CD4-positive, alpha-beta T cell (primary cell): Measurements from ENCODE around the gene ZNF488. TPM values are rescaled to one million over a fixed set of nuclear protein-coding genes. Genes with fewer than 3 reads are reported as not detected.

ENCODE experiments used
- ATAC-seq: fragments of 200-7000 bp; cut with Tn5 transposase; one replicate; pipeline ENCODE4 v1.10.0; 2022; ENCODE audit warnings: mild to moderate bottlenecking; ENCODE audit not compliant: poor library complexity
- CTCF ChIA-PET: fragments of 350-600 bp; sonication (Branson Sonifier 250); formaldehyde crosslinking; loops from one replicate; lab custom pipeline; 2021; ENCODE audit warnings: antibody characterized with exemption, inconsistent platforms; lab: Charles Lee
- POLR2A ChIA-PET: fragments of 350-600 bp; sonication (Branson Sonifier 250); formaldehyde crosslinking; loops from one replicate; lab custom pipeline; 2021; ENCODE audit warnings: antibody characterized with exemption, inconsistent platforms; lab: Charles Lee
- DNase-seq, 14 experiments: peaks; one replicate each; pipeline ENCODE4 v3.0.0-alpha.2; 2013 to 2020; ENCODE audit warnings: mixed read lengths in 2 of 14
- H3K27ac ChIP-seq, 2 donors: one replicate each; pipeline versions ENCODE4 v1.5.1 to v1.7.0; 2013; ENCODE audit warnings: low read length in 2 of 2, low read depth in 1 of 2, mild to moderate bottlenecking in 1 of 2
- H3K27me3 ChIP-seq, 2 experiments: 1 replicate in 1 of 2; 2 replicates in 1 of 2; pipeline versions ENCODE4 v1.6.1 to v1.7.0; 2013; ENCODE audit warnings: low read length in 2 of 2, control low read depth in 1 of 2, mild to moderate bottlenecking in 1 of 2, moderate library complexity in 1 of 2; ENCODE audit not compliant: insufficient read depth in 2 of 2, control insufficient read depth in 1 of 2
- H3K36me3 ChIP-seq: one replicate; pipeline ENCODE4 v1.6.1; 2013; ENCODE audit warnings: low read length, control low read depth; ENCODE audit not compliant: insufficient read depth
- H3K4me1 ChIP-seq: one replicate; pipeline ENCODE4 v1.6.1; 2013; ENCODE audit warnings: low read length, control low read depth; ENCODE audit not compliant: insufficient read depth
- H3K4me3 ChIP-seq: one replicate; pipeline ENCODE4 v1.5.1; 2013; ENCODE audit warnings: mild to moderate bottlenecking, low read length, moderate library complexity
- H3K9me3 ChIP-seq, 2 experiments: 1 replicate in 1 of 2; 2 replicates in 1 of 2; pipeline versions ENCODE4 v1.6.1 to v1.7.0; 2013; ENCODE audit warnings: low read length in 2 of 2, mild to moderate bottlenecking in 2 of 2, control low read depth in 1 of 2, moderate library complexity in 1 of 2; ENCODE audit not compliant: control insufficient read depth in 1 of 2, insufficient read depth in 1 of 2
- H3K27ac Mint-ChIP-seq: one replicate; pipeline ENCODE4 v1.8.0; 2020; ENCODE audit warnings: mixed read lengths
- H3K27me3 Mint-ChIP-seq: one replicate; pipeline ENCODE4 v1.8.0; 2021; ENCODE audit warnings: mixed read lengths
- H3K36me3 Mint-ChIP-seq: one replicate; pipeline ENCODE4 v1.8.0; 2021; ENCODE audit warnings: low read depth, mixed read lengths
- H3K4me1 Mint-ChIP-seq: one replicate; pipeline ENCODE4 v1.8.0; 2021; ENCODE audit warnings: low read depth, mixed read lengths
- H3K4me3 Mint-ChIP-seq: one replicate; pipeline ENCODE4 v1.8.0; 2020; ENCODE audit warnings: mild to moderate bottlenecking, mixed read lengths
- H3K9me3 Mint-ChIP-seq: one replicate; pipeline ENCODE4 v1.8.0; 2020; ENCODE audit warnings: mixed read lengths
- intact Hi-C, 2 experiments: fragments of 100-400 bp; cut with DNase I in 1 of 2; cut with micrococcal nuclease in 1 of 2; formaldehyde crosslinking; loops; one replicate each; pipeline versions ENCODE4 v1.15.1 to v1.9.0; 2023 to 2025; cut with DNase I, micrococcal nuclease
- total RNA-seq, 174 experiments: library from RNA in 2 of 174; stranded (reverse) in 2 of 174; gene quantifications; one replicate each; pipeline ENCODE4 v1.2.3 and lab custom pipeline; 2021 to 2026
- TF ChIP-seq, protein P1 (sequence below): fragments of 200-600 bp; IDR thresholded peaks from one replicate; pipeline ENCODE4 v1.8.0; 2022; ENCODE audit warnings: antibody characterized with exemption, mild to moderate bottlenecking

ZNF488 gene
- total RNA-seq, 2 experiments from 2014 or later: not detected

DNA sequence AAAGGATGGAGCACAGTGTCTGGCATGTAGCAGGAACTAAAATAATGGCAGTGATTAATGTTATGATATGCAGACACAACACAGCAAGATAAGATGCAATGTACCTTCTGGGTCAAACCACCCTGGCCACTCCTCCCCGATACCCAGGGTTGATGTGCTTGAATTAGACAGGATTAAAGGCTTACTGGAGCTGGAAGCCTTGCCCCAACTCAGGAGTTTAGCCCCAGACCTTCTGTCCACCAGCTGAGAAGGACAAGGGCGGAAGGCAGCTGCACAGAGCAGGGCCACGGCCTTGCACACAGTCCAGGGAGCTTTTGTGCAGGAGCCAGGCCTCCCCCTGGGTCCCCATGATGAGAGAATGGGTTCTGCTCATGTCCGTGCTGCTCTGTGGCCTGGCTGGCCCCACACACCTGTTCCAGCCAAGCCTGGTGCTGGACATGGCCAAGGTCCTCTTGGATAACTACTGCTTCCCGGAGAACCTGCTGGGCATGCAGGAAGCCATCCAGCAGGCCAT lies 35.9 kb downstream of the ZNF488 start, which contains the start of gene RBP3:
RBP3 (plus strand) TSS at position 226 of the 514 bp plus-strand sequence; CDS start at position 348, 122 bp downstream.
- no peaks in the 10 kb centered on the region for H3K36me3 Mint-ChIP-seq
- no peak within 1 kb of the TSS for H3K4me3 ChIP-seq
- H3K9me3 Mint-ChIP-seq: no peaks in the 10 kb centered on the region
- H3K9me3 ChIP-seq: no peaks in the 10 kb centered on the region
- ATAC-seq: no peak
- no peaks in the 10 kb centered on the region for H3K27me3 Mint-ChIP-seq
- no peak within 1 kb of the TSS for H3K27ac ChIP-seq
- H3K36me3 ChIP-seq: no peaks in the 10 kb centered on the region
- TF ChIP-seq, protein P1, sequence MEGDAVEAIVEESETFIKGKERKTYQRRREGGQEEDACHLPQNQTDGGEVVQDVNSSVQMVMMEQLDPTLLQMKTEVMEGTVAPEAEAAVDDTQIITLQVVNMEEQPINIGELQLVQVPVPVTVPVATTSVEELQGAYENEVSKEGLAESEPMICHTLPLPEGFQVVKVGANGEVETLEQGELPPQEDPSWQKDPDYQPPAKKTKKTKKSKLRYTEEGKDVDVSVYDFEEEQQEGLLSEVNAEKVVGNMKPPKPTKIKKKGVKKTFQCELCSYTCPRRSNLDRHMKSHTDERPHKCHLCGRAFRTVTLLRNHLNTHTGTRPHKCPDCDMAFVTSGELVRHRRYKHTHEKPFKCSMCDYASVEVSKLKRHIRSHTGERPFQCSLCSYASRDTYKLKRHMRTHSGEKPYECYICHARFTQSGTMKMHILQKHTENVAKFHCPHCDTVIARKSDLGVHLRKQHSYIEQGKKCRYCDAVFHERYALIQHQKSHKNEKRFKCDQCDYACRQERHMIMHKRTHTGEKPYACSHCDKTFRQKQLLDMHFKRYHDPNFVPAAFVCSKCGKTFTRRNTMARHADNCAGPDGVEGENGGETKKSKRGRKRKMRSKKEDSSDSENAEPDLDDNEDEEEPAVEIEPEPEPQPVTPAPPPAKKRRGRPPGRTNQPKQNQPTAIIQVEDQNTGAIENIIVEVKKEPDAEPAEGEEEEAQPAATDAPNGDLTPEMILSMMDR: no peak
- no peak within 1 kb of the TSS for H3K4me3 Mint-ChIP-seq
- intact Hi-C loops: no loop called here
- no peaks in the 10 kb centered on the region for H3K4me1 Mint-ChIP-seq
- POLR2A ChIA-PET: no interaction called here
- H3K27ac Mint-ChIP-seq: no peak within 1 kb of the TSS
- H3K27me3 ChIP-seq: no peaks in the 10 kb centered on the region
- CTCF ChIA-PET: no interaction called here
- no peaks in the 10 kb centered on the region for H3K4me1 ChIP-seq
- DNase-seq: no peak

GRCh38 chr10:47347303-47347675 lies 36.8 kb downstream of the ZNF488 start:
- H3K27me3 Mint-ChIP-seq: no peaks in the 10 kb centered on the region
- H3K36me3 Mint-ChIP-seq: no peaks in the 10 kb centered on the region
- CTCF ChIA-PET: no interaction called here
- TF ChIP-seq, protein P1: no peak
- H3K4me3 Mint-ChIP-seq: no peak overlapping the region
- H3K27ac ChIP-seq: no peak overlapping the region
- H3K4me3 ChIP-seq: no peak overlapping the region
- intact Hi-C loops: no loop called here
- ATAC-seq (no peak), DNase-seq (peak in 1 of 14 experiments; percentile 6)
- H3K4me1 ChIP-seq: no peaks in the 10 kb centered on the region
- H3K27ac Mint-ChIP-seq: no peak overlapping the region
- POLR2A ChIA-PET: no interaction called here
- H3K9me3 Mint-ChIP-seq: no peaks in the 10 kb centered on the region
- no peaks in the 10 kb centered on the region for H3K36me3 ChIP-seq
- H3K9me3 ChIP-seq: no peaks in the 10 kb centered on the region
- no peaks in the 10 kb centered on the region for H3K4me1 Mint-ChIP-seq
- H3K27me3 ChIP-seq: no peaks in the 10 kb centered on the region

DNA sequence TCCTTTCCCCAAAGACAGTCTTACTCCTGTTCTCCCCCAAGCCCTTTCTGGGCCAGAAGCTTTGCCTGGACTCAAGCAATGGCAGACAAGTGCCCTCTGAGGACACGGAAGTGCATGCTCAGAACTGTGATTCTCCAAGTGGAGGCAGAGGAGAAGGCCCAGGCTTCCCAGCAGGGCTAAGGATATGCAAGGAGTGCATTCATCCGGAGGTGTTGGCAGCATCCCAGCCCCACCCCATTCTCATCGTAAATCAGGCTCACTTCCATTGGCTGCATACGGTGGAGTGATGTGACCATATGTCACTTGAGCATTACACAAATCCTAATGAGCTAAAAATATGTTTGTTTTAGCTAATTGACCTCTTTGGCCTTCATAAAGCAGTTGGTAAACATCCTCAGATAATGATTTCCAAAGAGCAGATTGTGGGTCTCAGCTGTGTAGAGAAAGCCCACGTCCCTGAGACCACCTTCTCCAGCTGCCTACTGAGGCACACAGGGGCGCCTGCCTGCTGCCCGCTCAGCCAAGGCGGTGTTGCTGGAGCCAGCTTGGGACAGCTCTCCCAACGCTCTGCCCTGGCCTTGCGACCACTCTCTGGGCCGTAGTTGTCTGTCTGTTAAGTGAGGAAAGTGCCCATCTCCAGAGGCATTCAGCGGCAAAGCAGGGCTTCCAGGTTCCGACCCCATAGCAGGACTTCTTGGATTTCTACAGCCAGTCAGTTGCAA lies 37.4 kb downstream of the ZNF488 start:
- no peaks in the 10 kb centered on the region for H3K4me1 Mint-ChIP-seq
- no peaks in the 10 kb centered on the region for H3K4me1 ChIP-seq
- H3K27me3 Mint-ChIP-seq: no peaks in the 10 kb centered on the region
- H3K36me3 Mint-ChIP-seq: no peaks in the 10 kb centered on the region
- no peak overlapping the region for H3K4me3 ChIP-seq
- peak in 1 of 14 experiments; percentile 24 for DNase-seq
- no peak for ATAC-seq
- H3K27ac Mint-ChIP-seq: no peak overlapping the region
- H3K9me3 ChIP-seq: no peaks in the 10 kb centered on the region
- H3K9me3 Mint-ChIP-seq: no peaks in the 10 kb centered on the region
- ChIA-PET POLR2A (no interaction called here), CTCF (no interaction called here)
- intact Hi-C loops: no loop called here
- no peak overlapping the region for H3K4me3 Mint-ChIP-seq
- H3K27me3 ChIP-seq: no peaks in the 10 kb centered on the region
- TF ChIP-seq, protein P1: no peak
- no peak overlapping the region for H3K27ac ChIP-seq
- no peaks in the 10 kb centered on the region for H3K36me3 ChIP-seq
